Type B pancreatic cell (in vitro differentiated cells): ENCODE data around the gene AZIN2. TPM values are rescaled to one million over a fixed set of nuclear protein-coding genes. Genes with fewer than 3 reads are reported as not detected.
"Not testable (repeated sequence)": the region's sequence is repeated elsewhere in the genome, so short reads cannot be mapped to it uniquely, and the experiment has no call there.

Experiments
- DNase-seq: peaks from one replicate; pipeline ENCODE4 v3.0.0; 2021; ENCODE audit warnings: mixed read lengths; ENCODE audit not compliant: unreplicated experiment; ENCODE audit errors: extremely low spot score
- H3K27ac Mint-ChIP-seq: 2 replicates; pipeline ENCODE4 v1.8.0; 2021; ENCODE audit warnings: mild to moderate bottlenecking, mixed read lengths
- H3K27me3 Mint-ChIP-seq: 2 replicates; pipeline ENCODE4 v1.8.0; 2021; ENCODE audit warnings: mixed read lengths
- H3K36me3 Mint-ChIP-seq: 2 replicates; pipeline ENCODE4 v1.8.0; 2021; ENCODE audit warnings: mixed read lengths
- H3K4me1 Mint-ChIP-seq: one replicate; pipeline ENCODE4 v1.8.0; 2021; ENCODE audit warnings: mixed read lengths; ENCODE audit not compliant: unreplicated experiment
- H3K4me3 Mint-ChIP-seq: 2 replicates; pipeline ENCODE4 v1.8.0; 2021; ENCODE audit warnings: mild to moderate bottlenecking, mixed read lengths
- H3K9me3 Mint-ChIP-seq: 2 replicates; pipeline ENCODE4 v1.8.0; 2021; ENCODE audit warnings: mixed read lengths
- CTCF ChIP-seq: fragments of 200-600 bp; sonication (generic); conservative IDR thresholded peaks from 2 replicates; pipeline ENCODE4 v1.5.0; 2021; ENCODE audit warnings: antibody characterized with exemption, mild to moderate bottlenecking
- total RNA-seq: library from RNA; stranded (reverse); gene quantifications from 2 replicates; pipeline ENCODE4 v1.2.1, GENCODE V29; 2021; ENCODE audit warnings: low replicate concordance

AZIN2 gene
- total RNA-seq, 1 donor from 2014 or later: 8.9 TPM

- Mint-ChIP-seq H3K4me1 (peaks cover 5% of the 10 kb centered on the region), H3K27ac (no peak overlapping the region), H3K9me3 (peaks cover 4% of the 10 kb centered on the region), H3K4me3 (no peak overlapping the region), H3K36me3 (peaks cover 5% of the 10 kb centered on the region), H3K27me3 (peaks cover 10% of the 10 kb centered on the region)
- TF ChIP-seq CTCF: no peak
- DNase-seq: peak; percentile 53
Observed at GRCh38 chr1:33120436-33121231, 39.7 kb downstream of the AZIN2 start.

GRCh38 chr1:33121728-33122127 is 40.8 kb downstream of the AZIN2 start:
- Mint-ChIP-seq H3K9me3 (peaks cover 6% of the 10 kb centered on the region), H3K36me3 (peaks cover 12% of the 10 kb centered on the region), H3K27ac (no peak overlapping the region), H3K4me3 (no peak overlapping the region), H3K4me1 (peaks cover 13% of the 10 kb centered on the region), H3K27me3 (peaks cover 10% of the 10 kb centered on the region)
- DNase-seq: peak; percentile 31
- TF ChIP-seq CTCF: no peak

- peak; percentile 40 for DNase-seq
- no peak for TF ChIP-seq CTCF
- no peak overlapping the region for H3K27ac Mint-ChIP-seq
- H3K36me3 Mint-ChIP-seq: peaks cover 12% of the 10 kb centered on the region
- peaks cover 10% of the 10 kb centered on the region for H3K27me3 Mint-ChIP-seq
- H3K9me3 Mint-ChIP-seq: peaks cover 6% of the 10 kb centered on the region
- no peak overlapping the region for H3K4me3 Mint-ChIP-seq
- H3K4me1 Mint-ChIP-seq: peaks cover 21% of the 10 kb centered on the region
Observed at GRCh38 chr1:33122483-33123178, 41.7 kb downstream of the AZIN2 start.

GRCh38 chr1:33123266-33123665 is 42.3 kb downstream of the AZIN2 start:
- no peak for DNase-seq
- peaks cover 6% of the 10 kb centered on the region for H3K9me3 Mint-ChIP-seq
- peaks cover 12% of the 10 kb centered on the region for H3K36me3 Mint-ChIP-seq
- H3K4me3 Mint-ChIP-seq: no peak overlapping the region
- no peak for TF ChIP-seq CTCF
- H3K27ac Mint-ChIP-seq: no peak overlapping the region
- peaks cover 10% of the 10 kb centered on the region for H3K27me3 Mint-ChIP-seq
- peaks cover 23% of the 10 kb centered on the region for H3K4me1 Mint-ChIP-seq

GRCh38 chr1:33124647-33125046 is 43.7 kb downstream of the AZIN2 start:
- not testable (repeated sequence) for H3K27me3 Mint-ChIP-seq, H3K4me3 Mint-ChIP-seq, H3K9me3 Mint-ChIP-seq, H3K27ac Mint-ChIP-seq
- peaks cover 12% of the 10 kb centered on the region for H3K36me3 Mint-ChIP-seq
- peak; percentile 16 for DNase-seq
- peaks cover 17% of the 10 kb centered on the region for H3K4me1 Mint-ChIP-seq

- TF ChIP-seq CTCF: no peak
- Mint-ChIP-seq H3K4me3 (peak overlapping the region; percentile 95), H3K9me3 (peaks cover 6% of the 10 kb centered on the region), H3K4me1 (peaks cover 17% of the 10 kb centered on the region), H3K27ac (peak overlapping the region; percentile 94), H3K36me3 (peaks cover 12% of the 10 kb centered on the region), H3K27me3 (peaks cover 5% of the 10 kb centered on the region)
- DNase-seq: peak; percentile 39
Observed at GRCh38 chr1:33126411-33127000, 45.6 kb downstream of the AZIN2 start.
